CD14-positive monocyte (primary cell): Measurements from ENCODE around the gene MRTFB. TPM values are rescaled to one million over a fixed set of nuclear protein-coding genes. Genes with fewer than 3 reads are reported as not detected.

Experiments used
- DNase-seq, 3 donors: peaks; one replicate each; pipeline ENCODE4 v3.0.0-alpha.2; 2011 to 2022
- H2AFZ ChIP-seq: 2 replicates; pipeline ENCODE4 v1.6.0; 2012; ENCODE audit warnings: mild to moderate bottlenecking, low read depth, low read length, inconsistent platforms; ENCODE audit not compliant: insufficient read depth, poor library complexity, severe bottlenecking
- H3K27ac ChIP-seq, 2 donors: 1 replicate in 1 of 2; 2 replicates in 1 of 2; pipeline ENCODE4 v1.5.1; 2012 to 2013; ENCODE audit warnings: low read length in 2 of 2, control low read depth in 1 of 2, inconsistent platforms in 1 of 2, low read depth in 1 of 2, mild to moderate bottlenecking in 1 of 2
- H3K27me3 ChIP-seq, 2 donors: one replicate each; pipeline versions ENCODE4 v1.6.0 to v1.6.1; 2011 to 2013; ENCODE audit warnings: low read length in 2 of 2; ENCODE audit not compliant: control insufficient read depth in 2 of 2, insufficient read depth in 2 of 2
- H3K36me3 ChIP-seq, 2 donors: replicated peaks in 1 of 2; 1 replicate in 1 of 2; 2 replicates in 1 of 2; pipeline versions ENCODE4 v1.5.1 to v1.6.1; 2012 to 2013; ENCODE audit warnings: low read length in 2 of 2, control low read depth in 1 of 2, inconsistent platforms in 1 of 2, mild to moderate bottlenecking in 1 of 2; ENCODE audit not compliant: insufficient read depth in 2 of 2, control insufficient read depth in 1 of 2
- H3K4me1 ChIP-seq, 2 donors: 1 replicate in 1 of 2; 2 replicates in 1 of 2; pipeline versions ENCODE4 v1.5.1 to v1.6.1; 2012 to 2013; ENCODE audit warnings: low read length in 2 of 2, control low read depth in 1 of 2, inconsistent platforms in 1 of 2, mild to moderate bottlenecking in 1 of 2, moderate library complexity in 1 of 2; ENCODE audit not compliant: insufficient read depth in 2 of 2, control insufficient read depth in 1 of 2
- H3K4me2 ChIP-seq: replicated peaks from 2 replicates; pipeline ENCODE3; 2012; ENCODE audit warnings: low read length, moderate library complexity, mild to moderate bottlenecking; ENCODE audit not compliant: poor library complexity, severe bottlenecking; ENCODE audit errors: extremely low read depth
- H3K4me3 ChIP-seq, 3 experiments: fragments of 200-600 bp in 1 of 3; sonication (generic) in 1 of 3; replicated peaks in 1 of 3; 1 replicate in 2 of 3; 2 replicates in 1 of 3; pipeline ENCODE4 v1.5.1; 2011 to 2013; ENCODE audit warnings: low read length in 3 of 3, mild to moderate bottlenecking in 3 of 3, control low read depth in 2 of 3, low read depth in 2 of 3, inconsistent platforms in 1 of 3, moderate library complexity in 1 of 3
- H3K79me2 ChIP-seq: 2 replicates; pipeline ENCODE4 v1.6.0; 2012; ENCODE audit warnings: mild to moderate bottlenecking, control low read depth, inconsistent platforms, low read length, moderate library complexity; ENCODE audit not compliant: insufficient read depth
- H3K9ac ChIP-seq: 2 replicates; pipeline ENCODE4 v1.6.0; 2017; ENCODE audit warnings: low read length, mild to moderate bottlenecking; ENCODE audit not compliant: insufficient read depth, poor library complexity, severe bottlenecking
- H3K9me3 ChIP-seq, 2 donors: replicated peaks in 1 of 2; 1 replicate in 1 of 2; 2 replicates in 1 of 2; pipeline versions ENCODE4 v1.5.1 to v1.6.1; 2012 to 2013; ENCODE audit warnings: low read length in 2 of 2, control low read depth in 1 of 2; ENCODE audit not compliant: control insufficient read depth in 1 of 2, insufficient read depth in 1 of 2
- H4K20me1 ChIP-seq: 2 replicates; pipeline ENCODE4 v1.6.0; 2012; ENCODE audit warnings: mild to moderate bottlenecking, low read length, control low read depth, moderate library complexity; ENCODE audit not compliant: insufficient read depth
- H3K27ac Mint-ChIP-seq, 7 donors: one replicate each; pipeline ENCODE4 v1.8.0; 2020; ENCODE audit warnings: mild to moderate bottlenecking in 7 of 7, mixed read lengths in 7 of 7, moderate library complexity in 6 of 7, inconsistent platforms in 2 of 7
- H3K27me3 Mint-ChIP-seq, 3 donors: one replicate each; pipeline ENCODE4 v1.8.0; 2021 to 2022; ENCODE audit warnings: low read depth in 3 of 3, mild to moderate bottlenecking in 3 of 3, mixed read lengths in 3 of 3, moderate library complexity in 3 of 3, inconsistent platforms in 1 of 3
- H3K36me3 Mint-ChIP-seq, 2 donors: one replicate each; pipeline ENCODE4 v1.8.0; 2020; ENCODE audit warnings: mixed read lengths in 2 of 2, inconsistent platforms in 1 of 2, mild to moderate bottlenecking in 1 of 2
- H3K4me1 Mint-ChIP-seq: one replicate; pipeline ENCODE4 v1.8.0; 2020; ENCODE audit warnings: mild to moderate bottlenecking, mixed read lengths
- H3K4me3 Mint-ChIP-seq, 2 donors: one replicate each; pipeline ENCODE4 v1.8.0; 2020; ENCODE audit warnings: mild to moderate bottlenecking in 2 of 2, mixed read lengths in 2 of 2, moderate library complexity in 1 of 2
- H3K9me3 Mint-ChIP-seq, 7 donors: one replicate each; pipeline ENCODE4 v1.8.0; 2020 to 2022; ENCODE audit warnings: mixed read lengths in 7 of 7, mild to moderate bottlenecking in 6 of 7, moderate library complexity in 6 of 7, inconsistent platforms in 2 of 7
- CTCF ChIP-seq: fragments of 200-600 bp; IDR thresholded peaks from one replicate; pipeline ENCODE4 v1.8.0; 2022; ENCODE audit warnings: antibody characterized with exemption, mild to moderate bottlenecking
- WGBS: methylation state at CpG from one replicate; pipeline ENCODE4 v1.1.5; 2013; ENCODE audit warnings: missing lambda C conversion rate; ENCODE audit not compliant: insufficient coverage; 5-methylcytosine and 5-hydroxymethylcytosine counted together
- intact Hi-C, 2 donors: fragments of 100-400 bp; cut with micrococcal nuclease; formaldehyde crosslinking; loops; one replicate each; pipeline versions ENCODE4 v1.15.0 to v1.15.1; 2023
- polyA plus RNA-seq, 3 donors: library from polyadenylated mRNA; depleted of rRNA in 1 of 3; unstranded in 2 of 3; stranded (reverse) in 1 of 3; fragments of 300-500 nt in 2 of 3; fragments of >200 nt in 1 of 3; fragmentation: Illumina TruSeq in 2 of 3; gene quantifications; 1 replicate in 2 of 3; 2 replicates in 1 of 3; pipeline ENCODE4 v1.2.3, GENCODE V29; 2012 to 2021

MRTFB gene
- polyA plus RNA-seq, 3 donors: 0.69 to 1.4 (median 0.87) TPM

GRCh38 chr16:14111713-14112538 is 40.8 kb downstream of the MRTFB start:
- Histone ChIP-seq H3K27me3 (no peaks in the 10 kb centered on the region), H3K4me2 (no peak overlapping the region), H3K79me2 (no peaks in the 10 kb centered on the region), H3K4me3 (no peak overlapping the region), H3K36me3 (no peaks in the 10 kb centered on the region), H3K9me3 (no peaks in the 10 kb centered on the region), H3K4me1 (no peaks in the 10 kb centered on the region), H2AFZ (no peak overlapping the region), H3K27ac (no peak overlapping the region), H3K9ac (no peak overlapping the region), H4K20me1 (no peaks in the 10 kb centered on the region)
- DNase-seq: no peak
- no peaks in the 10 kb centered on the region for H3K9me3 Mint-ChIP-seq
- intact Hi-C loops: no loop called here
- H3K36me3 Mint-ChIP-seq: no peaks in the 10 kb centered on the region
- H3K4me3 Mint-ChIP-seq: no peak overlapping the region
- peaks cover 0 to 2% (median 0%) of the 10 kb centered on the region in 3 donors for H3K27me3 Mint-ChIP-seq
- 87% methylated on average over 8 of the region's 14 CpGs for WGBS
- peaks cover 3% of the 10 kb centered on the region for H3K4me1 Mint-ChIP-seq
- peak overlapping the region in 1 of 7 donors; percentile 58 for H3K27ac Mint-ChIP-seq
- TF ChIP-seq CTCF: no peak

GRCh38 chr16:14112539-14112856 is 41.4 kb downstream of the MRTFB start:
- no peak overlapping the region for H3K4me3 ChIP-seq
- no peak overlapping the region for H3K27ac ChIP-seq
- Mint-ChIP-seq H3K36me3 (no peaks in the 10 kb centered on the region), H3K9me3 (no peaks in the 10 kb centered on the region), H3K4me3 (no peak overlapping the region), H3K27me3 (peaks cover 0 to 2% (median 0%) of the 10 kb centered on the region in 3 donors), H3K27ac (no peak overlapping the region), H3K4me1 (peaks cover 3% of the 10 kb centered on the region)
- H3K9me3 ChIP-seq: no peaks in the 10 kb centered on the region
- no peak overlapping the region for H3K9ac ChIP-seq
- intact Hi-C loops: no loop called here
- H4K20me1 ChIP-seq: no peaks in the 10 kb centered on the region
- H3K79me2 ChIP-seq: no peaks in the 10 kb centered on the region
- no peak overlapping the region for H2AFZ ChIP-seq
- no peaks in the 10 kb centered on the region for H3K36me3 ChIP-seq
- TF ChIP-seq CTCF: no peak
- WGBS: 100% methylated on average over 1 of the region's 1 CpG
- no peak for DNase-seq
- H3K27me3 ChIP-seq: no peaks in the 10 kb centered on the region
- H3K4me1 ChIP-seq: no peaks in the 10 kb centered on the region
- H3K4me2 ChIP-seq: no peak overlapping the region
